Putamen (tissue), 1 donor: ENCODE measurements around the gene SPRR4.

Experiments used
- DNase-seq: peaks from one replicate; pipeline ENCODE4 v3.0.0-alpha.2; 2016; ENCODE audit warnings: low spot score

SPRR4 gene

GRCh38 chr1:152970495-152970894 lies at the start of gene SPRR4:
Gene SPRR4 (plus strand): TSS chr1:152970648. CDS start chr1:152971891, 1,243 bp downstream.
- no peak for DNase-seq

- DNase-seq = no peak
Observed at GRCh38 chr1:152924191-152924590, 46.3 kb upstream of the SPRR4 start.

GRCh38 chr1:152926091-152926490 lies 44.4 kb upstream of the SPRR4 start:
- no peak for DNase-seq

- no peak for DNase-seq
Observed at GRCh38 chr1:152928671-152929070, 41.8 kb upstream of the SPRR4 start.

GRCh38 chr1:152932170-152932811 lies 38.2 kb upstream of the SPRR4 start:
- no peak for DNase-seq

GRCh38 chr1:152933196-152933595 lies 37.3 kb upstream of the SPRR4 start:
- no peak for DNase-seq

GRCh38 chr1:152940614-152941013 lies 29.8 kb upstream of the SPRR4 start:
- DNase-seq = no peak

GRCh38 chr1:152941037-152941711 lies 29.3 kb upstream of the SPRR4 start:
- no peak for DNase-seq

GRCh38 chr1:152942161-152942560 lies 28.3 kb upstream of the SPRR4 start:
- DNase-seq = no peak

GRCh38 chr1:152946248-152946647 lies 24.2 kb upstream of the SPRR4 start:
- no peak for DNase-seq

GRCh38 chr1:152946651-152947256 lies 23.7 kb upstream of the SPRR4 start, which contains the start of gene SPRR5:
Gene SPRR5 (plus strand): TSS chr1:152947206. CDS start chr1:152948555, 1,349 bp downstream.
- no peak for DNase-seq

- no peak for DNase-seq
Observed at GRCh38 chr1:152951711-152952110, 18.7 kb upstream of the SPRR4 start.

GRCh38 chr1:152953761-152954160 lies 16.7 kb upstream of the SPRR4 start:
- DNase-seq = no peak

- no peak for DNase-seq
Observed at GRCh38 chr1:152954436-152954835, 16.0 kb upstream of the SPRR4 start.

- no peak for DNase-seq
Observed at GRCh38 chr1:152957561-152957960, 12.9 kb upstream of the SPRR4 start.

GRCh38 chr1:152959273-152959672 lies 11.2 kb upstream of the SPRR4 start:
- no peak for DNase-seq

- DNase-seq = no peak
Observed at GRCh38 chr1:152959801-152960451, 10.5 kb upstream of the SPRR4 start.

GRCh38 chr1:152960452-152961044 lies 9.9 kb upstream of the SPRR4 start:
- no peak for DNase-seq

- DNase-seq = no peak
Observed at GRCh38 chr1:152961226-152961891, 9.1 kb upstream of the SPRR4 start.

- DNase-seq = no peak
Observed at GRCh38 chr1:152962876-152963415, 7.5 kb upstream of the SPRR4 start.

GRCh38 chr1:152964536-152964935 lies 5.9 kb upstream of the SPRR4 start:
- DNase-seq = no peak

- DNase-seq = no peak
Observed at GRCh38 chr1:152965853-152966252, 4.6 kb upstream of the SPRR4 start.
